Measurements from ENCODE around the gene PCYT2. TPM values are rescaled to one million over a fixed set of nuclear protein-coding genes. Genes with fewer than 3 reads are reported as not detected.
"Not testable (repeated sequence)": the region's sequence is repeated elsewhere in the genome, so short reads cannot be mapped to it uniquely, and the experiment has no call there.

PCYT2 gene
- total RNA-seq, 1 donor from 2014 or later = 40.4 TPM

DNA sequence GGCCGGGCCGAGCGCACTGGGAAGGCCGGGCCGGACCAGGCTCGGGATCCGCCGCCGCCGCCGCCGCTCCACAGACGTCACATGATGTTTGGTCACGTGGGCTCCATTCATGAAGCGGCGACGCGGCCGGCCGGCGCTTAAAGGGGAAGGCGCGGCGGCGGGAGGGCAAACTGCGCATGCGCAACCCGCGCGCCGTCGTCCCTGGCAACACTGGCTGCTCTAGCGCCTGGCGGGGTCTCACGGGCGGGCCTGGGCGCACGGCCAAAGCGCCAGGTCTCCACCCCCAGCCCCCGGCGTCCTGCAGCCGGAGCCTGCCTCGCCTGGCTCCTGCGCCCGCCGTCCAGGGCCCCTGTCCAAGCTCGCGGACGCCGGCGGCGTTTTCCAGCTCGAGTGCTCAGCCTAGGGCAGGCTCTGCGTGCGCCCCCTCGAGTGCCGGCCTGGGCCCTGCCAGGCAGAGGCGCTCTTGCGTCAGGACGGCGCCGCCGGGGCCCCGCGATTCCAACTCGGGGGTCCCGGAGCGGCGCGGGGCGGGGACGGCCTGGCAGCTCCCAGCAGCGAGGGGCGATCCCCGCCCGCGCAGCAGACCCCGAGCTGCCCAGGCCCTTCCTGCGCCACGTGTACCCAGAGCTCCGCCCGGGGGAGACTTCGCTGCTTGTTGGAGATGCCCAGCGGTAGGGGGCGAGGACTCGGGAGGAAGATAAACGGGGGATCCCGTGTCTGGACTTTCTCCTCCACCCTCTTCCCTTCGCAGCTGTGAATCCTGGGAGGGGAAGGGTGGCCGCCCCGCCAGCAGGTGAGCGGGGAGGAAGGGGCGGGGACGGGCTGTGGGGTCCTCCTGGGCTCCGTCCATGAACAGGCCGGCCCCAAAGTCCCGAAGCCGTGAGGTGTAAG lies 16.7 kb upstream of the PCYT2 start, which contains the start of gene MAFG:
TSS of gene MAFG (minus strand) at position 83 of the 891 bp plus-strand sequence. CDS start 4,550 bp downstream, outside the sequence.
- DNase-seq (ENCODE audit: low read depth in 2 of 2) = peak; percentile 87 to 96

DNA sequence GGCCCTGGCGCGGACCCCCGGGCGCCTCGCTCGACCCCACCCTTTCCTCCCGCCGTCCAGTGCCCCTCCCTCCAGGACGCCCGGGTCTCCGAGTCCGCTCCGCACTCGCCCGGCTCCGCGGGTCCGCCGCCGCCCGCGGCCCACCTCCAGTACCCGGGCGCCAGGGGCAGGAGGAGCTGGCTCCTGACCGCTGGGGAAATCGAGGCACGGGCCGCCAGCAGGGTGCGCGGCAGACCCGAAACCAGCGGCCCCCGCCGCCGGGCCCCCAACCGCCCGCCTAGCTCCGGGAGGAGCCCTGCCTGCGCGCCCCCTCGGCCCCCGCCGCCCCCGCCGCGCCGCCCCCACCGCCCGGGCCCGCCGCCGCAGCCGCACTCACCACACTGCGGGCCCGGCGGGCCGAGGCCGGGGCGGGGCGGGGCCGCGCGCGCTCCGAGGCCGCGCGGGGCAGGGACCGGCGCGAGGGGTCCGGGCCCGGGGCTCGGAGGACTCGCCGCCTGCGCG lies 16.0 kb upstream of the PCYT2 start:
- DNase-seq (ENCODE audit: low read depth in 2 of 2) = no peak

DNA sequence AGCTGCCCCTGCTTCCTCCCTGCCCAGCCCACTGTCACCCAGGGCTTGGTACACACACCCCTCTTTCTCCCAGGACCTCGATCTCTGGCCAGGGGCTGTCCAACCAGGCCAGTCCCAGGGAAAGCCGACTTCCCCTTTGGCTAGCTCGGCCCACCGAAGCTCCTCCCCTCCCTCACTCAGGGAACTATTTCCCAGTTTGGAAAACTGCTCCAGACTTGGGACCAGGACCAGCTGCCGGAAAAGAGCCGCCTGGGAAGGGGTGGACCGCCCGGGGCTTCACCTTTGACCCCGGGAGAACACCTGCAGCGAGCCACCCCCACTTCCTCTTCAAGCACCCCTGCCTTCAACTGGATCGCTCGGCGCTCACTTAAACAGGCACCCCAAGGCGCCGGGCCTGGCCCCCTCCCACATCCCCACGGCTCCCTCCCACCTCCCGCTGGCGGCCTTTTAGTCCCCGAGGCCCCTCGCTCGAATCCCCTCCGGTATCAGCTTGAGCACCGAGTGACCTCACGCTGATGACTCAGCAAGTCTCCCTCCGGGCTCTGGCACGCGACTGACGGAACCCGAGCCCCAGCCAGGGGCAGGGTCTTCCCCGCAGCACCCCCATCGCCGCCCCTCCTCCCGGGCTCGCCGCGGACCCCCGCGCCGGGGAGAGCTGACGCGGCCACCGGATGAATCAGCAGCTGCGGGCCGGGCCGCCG lies 15.4 kb upstream of the PCYT2 start:
- peak; percentile 66 to 87 for DNase-seq (ENCODE audit: low read depth in 2 of 2)

DNA sequence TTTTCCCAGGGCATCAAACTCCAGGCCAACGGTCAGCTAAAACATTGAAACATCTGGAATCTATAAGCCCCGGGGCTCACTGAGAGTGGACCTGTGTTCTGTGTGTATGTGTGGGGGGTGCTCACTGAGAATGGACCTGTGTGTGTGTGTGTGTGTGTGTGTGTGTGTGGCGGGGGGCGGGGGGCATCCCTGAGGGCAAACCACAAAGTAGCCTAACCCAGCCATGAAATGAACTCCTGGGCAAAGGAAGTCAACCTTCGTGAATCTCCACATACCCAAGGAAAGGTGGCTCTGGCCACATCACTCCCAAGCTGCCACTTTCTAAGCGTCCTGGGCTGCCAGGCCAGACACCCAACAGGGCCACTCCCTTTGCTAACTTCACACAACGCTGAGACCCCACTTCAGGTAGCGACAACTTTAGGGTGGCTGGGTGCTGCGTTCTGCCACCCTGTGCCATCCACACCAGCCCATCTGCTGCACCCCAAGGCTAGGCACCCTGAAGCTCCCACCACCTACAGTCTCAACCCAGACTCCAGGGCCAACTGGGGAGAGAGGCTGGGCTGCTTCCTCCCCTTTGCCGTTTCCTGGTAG lies 14.8 kb upstream of the PCYT2 start:
- DNase-seq (ENCODE audit: low read depth in 2 of 2) = no peak

DNA sequence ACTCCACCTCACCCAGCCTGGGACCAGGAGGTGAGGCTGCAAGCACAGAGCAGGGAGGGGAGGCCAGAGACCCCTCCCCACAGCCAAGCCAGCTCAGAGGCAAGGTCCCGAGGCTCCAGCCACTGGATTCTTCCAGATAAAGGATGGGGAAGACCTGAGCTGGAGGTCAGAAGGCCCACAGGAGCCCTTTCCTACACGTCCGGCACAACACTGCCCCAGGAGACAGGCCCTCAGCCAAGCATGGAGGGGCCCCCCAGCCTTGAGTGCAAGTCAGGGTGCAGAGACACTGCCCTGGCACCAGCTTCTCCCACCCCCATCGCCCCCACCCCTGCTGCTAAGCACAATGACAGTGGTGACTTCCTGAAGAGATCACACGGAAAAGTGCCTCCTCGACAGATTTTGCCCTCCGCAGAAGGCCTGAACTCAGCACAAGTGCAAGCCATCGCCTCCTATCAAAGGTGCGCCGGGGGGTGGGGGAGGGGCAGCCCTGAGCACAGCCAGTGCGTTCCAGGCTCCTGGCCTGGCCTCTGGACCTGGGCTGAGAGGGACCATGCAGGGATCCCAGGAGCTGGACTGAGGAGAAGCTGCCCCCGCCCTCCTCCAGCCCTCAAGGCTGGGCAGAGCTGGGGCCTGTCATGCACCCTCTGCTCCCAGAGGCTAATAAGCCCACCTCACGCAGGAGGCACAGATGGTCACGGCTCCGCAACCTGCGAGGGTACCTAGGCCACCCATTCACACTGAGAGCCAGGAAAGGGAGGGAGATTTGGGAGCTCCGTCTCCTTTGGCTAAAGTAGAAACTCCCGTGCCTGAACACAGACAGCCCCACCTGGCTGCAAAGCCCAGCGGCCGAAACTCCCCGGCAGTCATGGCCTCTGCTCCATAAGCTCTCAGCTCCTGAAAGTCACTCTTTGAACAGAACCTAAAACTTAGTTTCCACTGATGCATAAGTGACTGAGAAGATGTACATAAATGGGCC lies 13.6 kb upstream of the PCYT2 start:
- DNase-seq (ENCODE audit: low read depth in 2 of 2) = no peak

DNA sequence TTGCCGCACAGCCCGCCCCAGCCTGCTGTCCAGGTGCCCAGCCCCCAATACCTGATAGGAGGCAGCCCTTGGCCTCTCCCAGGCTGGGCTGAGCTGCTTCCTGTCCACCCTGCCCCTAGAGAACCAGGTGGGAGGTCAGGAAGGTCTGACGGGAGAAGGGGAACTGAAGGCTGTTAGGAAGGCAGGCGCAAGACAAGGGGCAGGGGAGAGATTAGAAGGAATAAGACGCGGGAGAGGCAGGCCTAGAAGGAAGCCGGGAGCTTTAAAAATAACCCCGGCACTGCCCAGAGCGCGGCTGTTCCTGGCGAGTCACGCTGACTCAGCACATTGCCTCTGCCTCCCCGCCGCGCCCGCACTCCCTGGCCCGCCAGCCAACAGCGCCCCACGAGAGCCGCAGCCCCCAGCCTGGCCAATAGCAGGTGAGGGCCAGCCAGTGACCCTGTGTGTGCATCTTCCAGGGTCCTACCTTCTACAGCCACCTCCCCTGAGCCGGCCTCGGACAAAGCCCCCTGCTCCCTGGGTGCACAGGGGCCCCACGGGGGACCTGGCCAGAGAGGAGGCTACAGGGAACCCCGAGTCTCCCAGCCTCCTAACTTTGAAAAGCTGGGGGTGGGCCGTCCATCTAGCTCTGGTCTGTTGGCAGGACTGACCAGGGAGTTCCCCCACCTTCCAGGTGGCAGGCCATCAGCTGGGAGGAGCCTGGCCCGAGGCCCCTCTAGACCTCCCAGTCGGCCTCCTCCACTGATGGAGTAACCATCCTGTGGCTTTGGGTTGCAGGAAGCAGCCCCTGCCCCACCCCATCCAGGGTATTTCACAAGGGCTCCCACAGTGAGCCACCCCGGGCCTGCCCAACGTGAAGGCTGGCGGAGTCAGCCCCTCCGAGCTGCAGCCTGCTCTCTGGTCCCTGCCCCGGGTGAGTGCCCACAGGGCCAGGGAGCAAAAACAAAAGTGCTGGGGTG lies 12.4 kb upstream of the PCYT2 start:
- DNase-seq (ENCODE audit: low read depth in 2 of 2) = peak in 1 of 2 donors; percentile 36

DNA sequence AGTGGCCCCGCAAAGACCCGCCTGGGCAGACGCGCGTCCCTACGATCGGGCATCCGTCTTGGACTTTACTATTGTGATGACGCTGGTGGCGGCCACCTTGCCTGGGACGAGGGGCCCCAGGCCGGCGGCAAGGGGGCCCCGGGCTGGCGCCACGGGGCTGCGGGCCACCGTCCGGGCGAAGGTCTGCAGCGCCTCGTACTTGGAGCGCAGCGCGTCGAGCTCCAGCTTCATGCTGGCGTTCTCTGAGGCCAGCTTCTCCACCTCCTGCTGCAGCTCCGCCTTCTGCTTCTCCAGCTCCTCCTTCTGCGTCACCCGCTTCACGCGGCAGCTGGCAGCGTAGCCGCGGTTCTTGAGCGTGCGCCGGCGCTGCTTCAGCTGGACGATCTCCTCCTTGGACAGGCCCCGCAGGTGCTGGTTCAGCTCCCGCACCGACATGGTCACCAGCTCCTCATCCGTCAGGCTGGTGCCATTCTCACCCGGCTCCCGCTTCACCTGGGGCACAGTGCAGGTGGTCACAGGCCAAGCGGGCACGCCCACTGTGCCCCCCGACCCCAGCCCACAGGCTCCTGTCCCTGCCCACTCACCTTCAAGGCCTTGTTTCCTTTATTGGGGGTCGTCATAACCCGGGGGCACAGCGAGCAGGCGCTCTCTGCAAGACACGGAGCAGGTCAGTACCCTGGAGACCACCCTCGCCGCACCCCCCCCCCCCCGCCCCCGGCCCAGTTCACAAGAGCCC lies 11.5 kb upstream of the PCYT2 start:
- DNase-seq (ENCODE audit: low read depth in 2 of 2) = no peak

DNA sequence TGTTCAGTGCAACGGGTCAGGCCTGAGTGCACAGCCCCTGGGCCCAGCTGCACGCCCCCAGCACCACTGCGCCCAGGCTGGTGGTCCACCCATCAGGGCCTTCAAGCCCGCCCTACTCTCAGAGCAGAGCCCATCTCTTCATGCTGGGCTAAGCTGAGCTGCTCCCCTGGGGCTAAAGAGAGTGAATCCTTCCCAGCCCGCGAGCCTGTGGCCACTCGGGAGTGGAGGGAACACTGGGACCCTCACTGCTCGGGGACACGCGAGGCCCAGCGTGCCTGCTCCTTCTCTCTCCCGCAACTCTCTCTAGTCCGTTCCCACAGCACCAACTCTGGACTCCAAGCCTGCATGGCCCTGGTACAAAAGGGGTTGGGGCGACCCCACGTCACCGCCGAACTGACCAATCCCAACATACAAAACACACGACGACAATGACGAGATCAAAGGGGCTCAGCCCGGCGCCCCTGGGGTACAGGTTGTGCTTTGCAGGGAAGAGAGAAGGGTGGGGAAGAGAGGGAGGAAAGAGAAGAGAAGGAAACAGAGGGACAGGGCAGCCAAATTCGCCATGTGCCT lies 10.9 kb upstream of the PCYT2 start:
- no peak for DNase-seq (ENCODE audit: low read depth in 2 of 2)

DNA sequence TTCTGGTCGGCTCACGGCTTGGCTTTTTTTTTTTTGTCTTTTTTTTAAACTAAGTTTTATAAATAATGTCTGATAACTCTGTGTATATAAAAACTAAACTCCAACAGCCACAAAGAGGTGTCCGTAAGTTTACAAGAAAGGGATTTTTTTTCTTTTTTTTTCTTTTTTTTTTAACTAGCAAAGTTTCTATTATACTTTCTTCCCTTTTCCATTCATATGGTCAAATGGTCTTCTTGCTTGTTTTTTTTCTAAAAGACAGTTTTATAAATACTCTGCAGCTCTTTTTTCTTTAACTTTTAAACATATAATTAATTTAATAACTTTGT lies 10.3 kb upstream of the PCYT2 start:
- no peak for DNase-seq (ENCODE audit: low read depth in 2 of 2)

DNA sequence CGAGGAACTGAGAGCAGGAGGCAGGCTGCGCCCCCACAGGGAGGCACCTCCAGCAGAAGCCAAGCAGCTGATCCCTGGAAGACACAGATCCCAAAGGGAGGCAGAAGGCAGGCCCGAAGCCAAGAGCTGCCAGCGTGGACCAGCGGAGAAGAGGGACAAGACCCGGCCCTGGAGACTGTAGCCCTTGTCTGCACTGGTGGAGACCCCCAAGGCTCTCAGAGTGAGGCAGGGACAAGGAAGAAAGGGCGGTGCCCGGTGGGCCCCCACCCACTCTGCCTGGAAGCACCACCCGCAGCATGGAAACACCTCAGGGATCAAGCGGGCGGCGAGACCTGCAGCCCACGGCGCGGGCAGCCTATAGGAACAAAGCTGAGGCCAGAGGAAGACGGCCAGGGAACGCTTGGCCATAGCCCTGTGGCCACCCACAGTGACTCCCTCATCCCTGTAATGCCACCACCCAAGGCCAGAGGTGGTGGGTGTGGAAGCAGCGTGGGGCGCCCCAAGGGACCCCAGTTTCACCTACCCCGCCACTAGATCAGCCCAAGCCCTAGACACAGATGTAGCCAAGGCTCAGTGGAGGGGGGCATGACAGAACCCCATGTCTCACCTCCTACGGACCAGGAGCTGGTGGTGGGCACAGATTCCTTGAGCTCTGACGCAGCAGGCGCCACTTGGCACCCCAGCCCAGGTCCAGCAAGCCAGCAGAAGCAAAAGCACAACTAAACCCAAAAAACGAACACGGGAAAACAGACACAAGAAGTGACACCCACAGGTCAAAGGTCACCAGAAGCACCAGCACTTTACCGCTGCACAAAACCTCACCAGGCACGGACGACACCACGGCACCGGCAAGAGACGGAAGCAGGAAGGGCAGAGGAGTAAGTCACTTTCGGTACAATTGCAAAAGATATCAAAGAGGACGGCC lies 9.7 kb upstream of the PCYT2 start:
- DNase-seq (ENCODE audit: low read depth in 2 of 2) = no peak

DNA sequence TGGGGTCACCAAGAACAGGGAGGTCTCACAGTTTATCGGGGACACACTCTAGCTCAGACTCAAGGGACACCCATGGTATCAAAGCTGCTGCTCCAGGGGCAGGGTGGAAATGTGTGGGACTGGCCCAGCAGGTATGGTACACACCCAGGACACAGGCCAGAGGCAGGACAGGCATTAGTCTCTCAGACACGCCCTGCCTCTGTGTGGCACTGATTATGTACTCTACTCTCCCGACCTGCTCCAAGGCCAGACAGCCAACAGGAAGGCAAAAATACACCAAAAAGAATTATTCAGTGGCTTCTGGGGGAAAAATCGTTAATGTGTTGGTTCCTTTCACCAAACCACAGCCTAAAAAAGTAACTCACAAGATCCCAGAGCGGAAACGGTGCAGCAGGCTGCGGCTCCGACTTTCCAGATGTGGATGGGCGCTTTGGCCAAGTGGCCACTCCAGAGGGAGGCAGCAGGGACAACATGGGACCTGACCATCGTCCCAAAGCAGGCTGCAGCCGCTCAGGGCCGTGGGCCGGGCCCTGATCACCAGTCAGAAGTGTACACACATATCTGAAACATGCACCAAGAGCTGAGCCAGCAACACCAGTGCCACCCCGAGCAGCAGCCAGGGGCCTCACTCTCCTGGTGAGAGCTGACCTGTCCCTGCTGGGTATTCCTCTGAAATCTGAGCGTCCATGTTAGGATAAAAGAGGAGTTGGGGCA lies 7.8 kb upstream of the PCYT2 start:
- no peak for DNase-seq (ENCODE audit: low read depth in 2 of 2)

DNA sequence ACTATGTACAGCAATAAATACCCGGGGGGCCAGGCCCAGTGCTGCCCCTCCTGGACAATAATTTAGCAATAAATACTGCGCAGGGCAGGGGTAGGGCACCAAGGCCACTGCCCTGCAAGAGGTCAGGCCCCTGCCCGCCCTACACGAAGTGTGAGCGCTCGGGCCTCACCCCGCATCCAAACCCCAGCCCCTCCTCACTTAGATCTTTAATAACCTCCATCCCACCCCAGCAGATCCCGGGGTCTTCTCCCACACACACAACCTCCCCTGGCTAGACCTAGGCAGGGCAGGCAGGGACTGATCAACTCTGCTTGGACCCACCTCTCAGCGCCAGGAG lies 7.1 kb upstream of the PCYT2 start:
- DNase-seq (ENCODE audit: low read depth in 2 of 2) = not testable (repeated sequence)

DNA sequence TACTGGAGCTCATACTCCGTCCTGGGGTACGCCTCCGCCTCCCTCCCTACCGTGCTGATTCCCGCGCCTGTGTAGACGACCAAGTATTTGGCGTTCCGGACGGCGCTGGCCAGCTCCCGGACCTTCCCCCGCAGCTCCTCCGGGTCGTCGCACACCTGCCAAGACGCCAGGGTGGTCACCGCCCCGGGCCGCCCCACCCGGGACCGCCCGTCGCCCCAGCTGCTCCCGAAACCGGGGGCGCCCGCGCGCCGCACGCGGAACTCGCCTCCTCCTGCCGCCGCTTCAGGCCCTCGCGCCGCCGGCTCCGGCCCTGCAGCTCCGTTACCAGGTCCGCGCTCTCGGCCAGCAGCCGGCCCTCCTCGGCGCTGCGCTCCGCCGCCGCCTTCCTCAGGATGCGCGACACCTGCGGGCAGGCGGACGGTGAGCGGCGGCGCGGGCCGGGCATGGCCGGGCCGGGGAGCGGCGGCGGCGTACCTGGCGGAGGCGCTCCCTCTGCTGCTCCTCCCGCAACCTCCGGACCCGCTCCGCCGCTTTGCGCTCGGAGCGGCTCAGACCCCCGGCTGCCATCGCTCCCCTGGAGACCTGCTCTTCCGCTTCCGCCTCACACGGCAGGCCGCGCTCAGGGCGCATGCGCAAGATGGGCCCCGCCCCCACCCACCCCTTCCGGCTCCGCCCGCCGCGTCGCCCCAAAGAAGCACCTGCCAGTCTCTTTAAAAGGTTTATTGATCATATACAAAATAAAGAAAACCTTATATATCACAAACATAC lies 6.5 kb upstream of the PCYT2 start, which contains the start of gene SIRT7:
TSS of gene SIRT7 (minus strand) at position 612 of the 768 bp plus-strand sequence. CDS start at position 567, 45 bp downstream.
- peak; percentile 40 to 73 for DNase-seq (ENCODE audit: low read depth in 2 of 2)

DNA sequence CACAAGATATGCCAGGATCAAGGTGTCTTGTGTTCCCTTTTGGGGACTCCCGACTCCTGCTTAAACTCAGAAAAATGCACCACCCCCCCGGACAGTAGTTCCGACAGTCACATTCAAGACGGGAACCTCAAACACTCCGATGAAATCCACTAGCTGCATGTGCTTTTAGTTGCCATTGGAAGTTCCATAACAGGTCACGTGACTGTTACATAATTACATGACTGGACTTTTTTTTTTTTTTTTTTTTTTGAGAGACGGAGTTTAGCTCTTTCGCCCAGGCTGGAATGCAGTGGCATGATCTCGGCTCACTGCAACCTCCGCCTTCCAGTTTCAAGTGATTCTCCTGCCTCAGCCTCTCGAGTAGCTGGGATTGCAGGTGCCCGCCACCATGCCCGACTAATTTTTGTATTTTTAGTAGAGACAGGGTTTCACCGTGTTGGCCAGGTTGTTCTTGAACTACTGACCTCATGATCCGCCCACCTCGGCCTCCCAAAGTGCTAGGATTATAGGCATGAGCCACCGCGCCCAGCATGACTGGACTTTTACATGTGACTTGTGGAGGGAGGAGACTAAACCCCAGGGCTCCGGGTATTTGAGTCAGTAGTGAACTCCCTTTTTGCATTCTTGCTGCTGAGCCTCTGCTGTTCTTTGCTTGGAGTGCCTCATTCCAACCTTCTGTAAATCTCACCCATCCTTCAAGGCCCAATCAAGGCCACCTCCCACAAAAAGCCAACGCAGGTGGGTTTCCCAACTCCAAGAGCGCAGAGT lies 5.2 kb upstream of the PCYT2 start:
- no peak for DNase-seq (ENCODE audit: low read depth in 2 of 2)

DNA sequence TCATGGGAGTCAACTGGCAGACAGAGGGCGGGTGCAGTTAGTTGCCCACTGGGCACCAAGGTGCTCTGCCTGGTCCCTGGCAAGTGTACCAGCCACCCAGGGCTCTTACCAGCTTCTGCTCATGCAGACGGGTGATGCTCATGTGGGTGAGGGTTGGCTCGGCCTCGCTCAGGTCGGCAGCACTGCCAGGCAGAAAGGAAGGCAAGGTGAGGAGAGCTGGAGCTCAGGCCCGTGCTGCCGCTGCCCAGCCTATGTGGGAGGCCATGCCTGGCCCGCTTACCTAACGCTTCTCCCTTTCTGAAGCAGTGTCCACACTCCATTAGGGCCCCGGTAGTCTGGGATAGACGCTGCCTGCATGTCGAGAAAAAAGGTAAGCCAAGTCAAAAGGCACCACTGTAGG lies 4.1 kb upstream of the PCYT2 start:
- DNase-seq (ENCODE audit: low read depth in 2 of 2) = no peak

All from dermis microvascular lymphatic vessel endothelial cell (primary cell).